Left renal cortex interstitium (tissue), 4 donors: Measurements from ENCODE around the gene CCDC59. TPM values are rescaled to one million over a fixed set of nuclear protein-coding genes. Genes with fewer than 3 reads are reported as not detected.

Experiments
- DNase-seq, 4 donors: peaks; one replicate each; pipeline ENCODE4 v3.0.0-alpha.2; 2013; ENCODE audit warnings: low read depth in 4 of 4, low spot score in 2 of 4, missing footprints in 1 of 4
- polyA plus RNA-seq, 4 donors: library from polyadenylated mRNA; unstranded; fragments of 120-200 nt; gene quantifications; one replicate each; pipeline ENCODE4 v1.2.1, GENCODE V29; 2013; ENCODE audit not compliant: insufficient read length in 4 of 4

CCDC59 gene
- polyA plus RNA-seq, 4 donors, result 45.8 to 60.0 (median 52.6) TPM

DNA sequence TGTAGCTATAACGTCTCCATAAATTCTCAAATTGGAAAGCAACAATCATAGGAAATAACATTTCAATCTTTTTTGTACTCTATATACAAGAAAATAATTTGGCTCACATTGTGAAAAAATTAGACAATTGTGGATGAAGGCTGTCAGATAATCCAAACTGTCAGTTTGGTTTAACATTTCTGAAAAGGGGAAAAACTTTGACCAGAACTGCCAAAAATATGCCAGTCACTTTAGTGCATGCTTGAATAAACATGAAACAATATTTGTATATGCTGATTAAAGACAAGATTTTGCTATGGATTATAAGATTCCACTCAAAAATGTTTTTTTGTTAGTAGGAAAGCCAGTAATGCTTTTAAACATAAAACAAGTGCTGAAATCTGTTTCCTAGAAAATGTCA, 38.9 kb downstream of the CCDC59 start:
- no peak for DNase-seq

GRCh38 chr12:82314406-82314892, 43.7 kb downstream of the CCDC59 start:
- DNase-seq, result no peak

Other genes starting within 250 kb of the CCDC59 start
- 10 to 100 TPM; 14.0 to 18.6 (median 16.6) TPM for gene METTL25, start 142 bp upstream of the CCDC59 start, polyA plus RNA-seq